ENCODE results near the gene LANCL3. TPM values are rescaled to one million over a fixed set of nuclear protein-coding genes. Genes with fewer than 3 reads are reported as not detected.
"Not testable (repeated sequence)": the region's sequence is repeated elsewhere in the genome, so short reads cannot be mapped to it uniquely, and the experiment has no call there.

Gene LANCL3
- total RNA-seq: under 1 TPM; 0.05 to 0.11 TPM
- 0.21 TPM for polyA plus RNA-seq (2013, experiment 1 of 2)
- 0.10 TPM for polyA plus RNA-seq (2013, experiment 2 of 2)
- total RNA-seq: 0 to 1.1 (median 0.14) reads per million in 172 experiments

- H3K36me3 ChIP-seq (ENCODE audit: insufficient read depth, low read length); H3K9me3 Mint-ChIP-seq; CTCF ChIA-PET; H3K4me1 Mint-ChIP-seq (ENCODE audit: low read depth); ATAC-seq (ENCODE audit: poor library complexity); H3K4me1 ChIP-seq (ENCODE audit: insufficient read depth, low read length); H3K9me3 ChIP-seq (ENCODE audit: control insufficient read depth in 1 of 2, insufficient read depth in 1 of 2, low read length in 2 of 2); intact Hi-C loops (cut with DNase I, micrococcal nuclease); H3K27ac ChIP-seq (ENCODE audit: low read depth in 1 of 2, low read length in 2 of 2); POLR2A ChIA-PET; H3K27ac Mint-ChIP-seq; H3K36me3 Mint-ChIP-seq (ENCODE audit: low read depth): not testable (repeated sequence)
- Histone ChIP-seq H3K27me3 (ENCODE audit: control insufficient read depth in 1 of 2, insufficient read depth in 2 of 2, low read length in 2 of 2) (peaks cover 2 to 14% of the 10 kb centered on the region in 2 experiments), H3K4me3 (ENCODE audit: low read length) (peak within 1 kb of the TSS; percentile 37)
- peak in 6 of 14 experiments; percentile 3 to 28 (median 13) for DNase-seq
- Mint-ChIP-seq H3K4me3 (peak within 1 kb of the TSS; percentile 78), H3K27me3 (peaks cover 38% of the 10 kb centered on the region)
These were observed at the start of gene LANCL3 for GRCh38 chrX:37571426-37572107. LANCL3 (plus strand) TSS chrX:37571661; CDS start chrX:37571871, 210 bp downstream.

- H3K9me3 Mint-ChIP-seq; CTCF ChIA-PET; intact Hi-C loops (cut with DNase I, micrococcal nuclease); H3K27ac Mint-ChIP-seq; H3K27ac ChIP-seq (ENCODE audit: low read depth in 1 of 2, low read length in 2 of 2); H3K4me1 ChIP-seq (ENCODE audit: insufficient read depth, low read length); ATAC-seq (ENCODE audit: poor library complexity); H3K27me3 ChIP-seq (ENCODE audit: control insufficient read depth in 1 of 2, insufficient read depth in 2 of 2, low read length in 2 of 2); DNase-seq; POLR2A ChIA-PET; H3K4me3 ChIP-seq (ENCODE audit: low read length); H3K27me3 Mint-ChIP-seq; H3K4me3 Mint-ChIP-seq; H3K4me1 Mint-ChIP-seq (ENCODE audit: low read depth); H3K36me3 Mint-ChIP-seq (ENCODE audit: low read depth); H3K36me3 ChIP-seq (ENCODE audit: insufficient read depth, low read length); H3K9me3 ChIP-seq (ENCODE audit: control insufficient read depth in 1 of 2, insufficient read depth in 1 of 2, low read length in 2 of 2): not testable (repeated sequence)
These were observed 47.8 kb upstream of the LANCL3 start for GRCh38 chrX:37523673-37524072.

DNA sequence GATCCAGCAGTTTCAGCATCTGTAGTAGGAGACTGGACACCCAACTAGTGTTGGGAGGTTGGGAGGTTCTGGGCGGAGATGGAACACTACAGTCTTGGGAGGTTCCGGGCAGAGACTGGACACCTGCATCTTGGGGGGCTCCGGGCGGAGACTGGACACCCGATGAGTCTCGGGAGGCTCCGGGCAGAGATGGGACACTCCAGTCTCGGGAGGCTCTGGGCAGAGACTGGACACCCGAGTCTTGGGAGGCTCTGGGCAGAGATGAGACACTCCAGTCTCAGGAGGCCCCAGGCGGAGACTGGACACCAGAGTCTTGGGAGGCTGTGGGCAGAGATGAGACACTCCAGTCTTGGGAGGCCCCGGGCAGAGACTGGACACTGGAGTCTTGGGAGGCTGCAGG, 29.5 kb upstream of the LANCL3 start:
- ChIA-PET CTCF (no interaction called here), POLR2A (no interaction called here)
- Histone ChIP-seq H3K9me3 (ENCODE audit: control insufficient read depth in 1 of 2, insufficient read depth in 1 of 2, low read length in 2 of 2) (peaks cover 0 to 24% of the 10 kb centered on the region in 2 experiments), H3K4me3 (ENCODE audit: low read length) (no peak overlapping the region), H3K27me3 (ENCODE audit: control insufficient read depth in 1 of 2, insufficient read depth in 2 of 2, low read length in 2 of 2) (no peaks in the 10 kb centered on the region), H3K36me3 (ENCODE audit: insufficient read depth, low read length) (no peaks in the 10 kb centered on the region), H3K27ac (ENCODE audit: low read depth in 1 of 2, low read length in 2 of 2) (no peak overlapping the region), H3K4me1 (ENCODE audit: insufficient read depth, low read length) (no peaks in the 10 kb centered on the region)
- no peak for ATAC-seq (ENCODE audit: poor library complexity)
- no peaks in the 10 kb centered on the region for H3K27me3 Mint-ChIP-seq
- H3K4me3 Mint-ChIP-seq: no peak overlapping the region
- no peak for DNase-seq
- TF ChIP-seq, protein P1, sequence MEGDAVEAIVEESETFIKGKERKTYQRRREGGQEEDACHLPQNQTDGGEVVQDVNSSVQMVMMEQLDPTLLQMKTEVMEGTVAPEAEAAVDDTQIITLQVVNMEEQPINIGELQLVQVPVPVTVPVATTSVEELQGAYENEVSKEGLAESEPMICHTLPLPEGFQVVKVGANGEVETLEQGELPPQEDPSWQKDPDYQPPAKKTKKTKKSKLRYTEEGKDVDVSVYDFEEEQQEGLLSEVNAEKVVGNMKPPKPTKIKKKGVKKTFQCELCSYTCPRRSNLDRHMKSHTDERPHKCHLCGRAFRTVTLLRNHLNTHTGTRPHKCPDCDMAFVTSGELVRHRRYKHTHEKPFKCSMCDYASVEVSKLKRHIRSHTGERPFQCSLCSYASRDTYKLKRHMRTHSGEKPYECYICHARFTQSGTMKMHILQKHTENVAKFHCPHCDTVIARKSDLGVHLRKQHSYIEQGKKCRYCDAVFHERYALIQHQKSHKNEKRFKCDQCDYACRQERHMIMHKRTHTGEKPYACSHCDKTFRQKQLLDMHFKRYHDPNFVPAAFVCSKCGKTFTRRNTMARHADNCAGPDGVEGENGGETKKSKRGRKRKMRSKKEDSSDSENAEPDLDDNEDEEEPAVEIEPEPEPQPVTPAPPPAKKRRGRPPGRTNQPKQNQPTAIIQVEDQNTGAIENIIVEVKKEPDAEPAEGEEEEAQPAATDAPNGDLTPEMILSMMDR (IDR thresholded peaks at IDR 0.05): no peak
- no peaks in the 10 kb centered on the region for H3K36me3 Mint-ChIP-seq (ENCODE audit: low read depth)
- H3K27ac Mint-ChIP-seq: no peak overlapping the region
- H3K4me1 Mint-ChIP-seq (ENCODE audit: low read depth): no peaks in the 10 kb centered on the region
- H3K9me3 Mint-ChIP-seq: no peaks in the 10 kb centered on the region
- intact Hi-C loops (cut with DNase I, micrococcal nuclease): no loop called here

GRCh38 chrX:37542791-37543190, 28.7 kb upstream of the LANCL3 start:
- DNase-seq (no peak), ATAC-seq (ENCODE audit: poor library complexity) (no peak)
- Mint-ChIP-seq H3K27ac (no peak overlapping the region), H3K4me1 (ENCODE audit: low read depth) (no peaks in the 10 kb centered on the region), H3K4me3 (no peak overlapping the region), H3K27me3 (no peaks in the 10 kb centered on the region), H3K36me3 (ENCODE audit: low read depth) (no peaks in the 10 kb centered on the region), H3K9me3 (no peaks in the 10 kb centered on the region)
- Histone ChIP-seq H3K27me3 (ENCODE audit: control insufficient read depth in 1 of 2, insufficient read depth in 2 of 2, low read length in 2 of 2) (no peaks in the 10 kb centered on the region), H3K27ac (ENCODE audit: low read depth in 1 of 2, low read length in 2 of 2) (no peak overlapping the region), H3K4me1 (ENCODE audit: insufficient read depth, low read length) (no peaks in the 10 kb centered on the region), H3K9me3 (ENCODE audit: control insufficient read depth in 1 of 2, insufficient read depth in 1 of 2, low read length in 2 of 2) (peaks cover 0 to 24% of the 10 kb centered on the region in 2 experiments), H3K4me3 (ENCODE audit: low read length) (no peak overlapping the region), H3K36me3 (ENCODE audit: insufficient read depth, low read length) (no peaks in the 10 kb centered on the region)
- ChIA-PET CTCF (no interaction called here), POLR2A (no interaction called here)
- TF ChIP-seq, protein P1 (IDR thresholded peaks at IDR 0.05): no peak
- intact Hi-C loops (cut with DNase I, micrococcal nuclease): no loop called here

Data from CD4-positive, alpha-beta T cell (primary cell).